Measurements from ENCODE around the gene BAK1.

DNA sequence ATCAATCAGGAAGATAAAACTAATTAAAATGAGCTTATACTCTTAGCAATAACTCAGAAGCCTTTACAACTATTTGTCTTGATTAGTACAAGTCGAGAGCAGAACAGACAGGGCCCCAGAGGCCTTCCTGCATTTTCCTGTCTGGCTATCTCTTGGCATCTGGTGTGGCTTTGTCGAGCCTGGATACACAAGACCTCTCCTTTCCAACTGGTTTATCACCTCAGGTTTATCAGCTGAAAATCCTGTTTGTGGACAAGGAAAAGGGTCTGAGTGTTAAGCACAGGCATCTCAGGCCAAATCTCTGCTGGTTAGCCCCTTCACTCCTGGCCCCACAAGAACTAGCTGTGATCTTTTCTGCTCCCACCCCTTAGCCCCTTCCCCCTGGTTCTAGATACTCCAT lies 32.6 kb downstream of the BAK1 start:
- TF ChIP-seq, protein P1, sequence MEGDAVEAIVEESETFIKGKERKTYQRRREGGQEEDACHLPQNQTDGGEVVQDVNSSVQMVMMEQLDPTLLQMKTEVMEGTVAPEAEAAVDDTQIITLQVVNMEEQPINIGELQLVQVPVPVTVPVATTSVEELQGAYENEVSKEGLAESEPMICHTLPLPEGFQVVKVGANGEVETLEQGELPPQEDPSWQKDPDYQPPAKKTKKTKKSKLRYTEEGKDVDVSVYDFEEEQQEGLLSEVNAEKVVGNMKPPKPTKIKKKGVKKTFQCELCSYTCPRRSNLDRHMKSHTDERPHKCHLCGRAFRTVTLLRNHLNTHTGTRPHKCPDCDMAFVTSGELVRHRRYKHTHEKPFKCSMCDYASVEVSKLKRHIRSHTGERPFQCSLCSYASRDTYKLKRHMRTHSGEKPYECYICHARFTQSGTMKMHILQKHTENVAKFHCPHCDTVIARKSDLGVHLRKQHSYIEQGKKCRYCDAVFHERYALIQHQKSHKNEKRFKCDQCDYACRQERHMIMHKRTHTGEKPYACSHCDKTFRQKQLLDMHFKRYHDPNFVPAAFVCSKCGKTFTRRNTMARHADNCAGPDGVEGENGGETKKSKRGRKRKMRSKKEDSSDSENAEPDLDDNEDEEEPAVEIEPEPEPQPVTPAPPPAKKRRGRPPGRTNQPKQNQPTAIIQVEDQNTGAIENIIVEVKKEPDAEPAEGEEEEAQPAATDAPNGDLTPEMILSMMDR (IDR thresholded peaks at IDR 0.05) = no peak
- no peak for TF ChIP-seq POLR2A (IDR thresholded peaks at IDR 0.05)

Data from lower leg skin (tissue), 3 donors.